ENCODE results near the gene TARS2. TPM values are rescaled to one million over a fixed set of nuclear protein-coding genes. Genes with fewer than 3 reads are reported as not detected.
A peak's percentile ranks its signal among the peaks of the same experiment; 100 is the strongest.

The TARS2 gene
- total RNA-seq, 2 donors from 2014 or later: 19.1 to 30.4 TPM

DNA sequence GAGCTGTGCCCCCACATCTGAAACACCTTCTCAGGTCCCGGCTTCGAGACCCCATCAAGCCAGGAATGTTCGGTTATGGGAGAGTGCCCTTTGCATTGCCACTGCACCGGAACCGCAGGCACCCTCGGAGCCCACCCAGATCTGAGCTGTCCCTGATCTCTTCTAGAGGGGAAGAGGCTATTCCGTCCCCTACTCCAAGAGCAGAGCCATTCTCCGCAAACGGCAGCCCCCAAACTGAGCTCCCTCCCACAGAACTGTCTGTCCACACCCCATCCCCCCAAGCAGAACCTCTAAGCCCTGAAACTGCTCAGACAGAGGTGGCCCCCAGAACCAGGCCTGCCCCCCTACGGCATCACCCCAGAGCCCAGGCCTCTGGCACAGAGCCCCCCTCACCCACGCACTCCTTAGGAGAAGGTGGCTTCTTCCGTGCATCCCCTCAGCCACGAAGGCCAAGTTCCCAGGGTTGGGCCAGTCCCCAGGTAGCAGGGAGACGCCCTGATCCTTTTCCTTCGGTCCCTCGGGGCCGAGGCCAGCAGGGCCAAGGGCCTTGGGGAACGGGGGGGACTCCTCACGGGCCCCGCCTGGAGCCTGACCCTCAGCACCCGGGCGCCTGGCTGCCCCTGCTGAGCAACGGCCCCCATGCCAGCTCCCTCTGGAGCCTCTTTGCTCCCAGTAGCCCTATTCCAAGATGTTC is 66.3 kb downstream of the TARS2 start:
- DNase-seq: no peak
- no peaks in the 10 kb centered on the region for H3K27me3 ChIP-seq
- TF ChIP-seq CTCF (IDR thresholded peaks at IDR 0.05): no peak
- H3K27ac ChIP-seq: no peak overlapping the region
- intact Hi-C loops (cut with DNase I): loop anchor here (10.0 kb wide), 1 partner anchor 261 kb away; no protein-coding TSS in a partner anchor
- H3K36me3 ChIP-seq: no peaks in the 10 kb centered on the region
- no peak overlapping the region for H3K4me3 ChIP-seq
- no peaks in the 10 kb centered on the region for H3K4me1 ChIP-seq
- peak overlapping the region in 1 of 2 donors; percentile 27 for H3K9ac ChIP-seq (ENCODE audit: low read depth in 2 of 2, low read length in 2 of 2)
- no peaks in the 10 kb centered on the region for H3K9me3 ChIP-seq

- Histone ChIP-seq H3K4me3 (no peak overlapping the region), H3K27me3 (no peaks in the 10 kb centered on the region), H3K27ac (no peak overlapping the region), H3K4me1 (no peaks in the 10 kb centered on the region), H3K9me3 (no peaks in the 10 kb centered on the region), H3K36me3 (no peaks in the 10 kb centered on the region), H3K9ac (ENCODE audit: low read depth in 2 of 2, low read length in 2 of 2) (peak overlapping the region in 1 of 2 donors; percentile 26)
- TF ChIP-seq CTCF (IDR thresholded peaks at IDR 0.05): no peak
- intact Hi-C loops (cut with DNase I): loop anchor here (10.0 kb wide), 1 partner anchor 261 kb away; no protein-coding TSS in a partner anchor
- DNase-seq: no peak
These were observed 66.8 kb downstream of the TARS2 start for GRCh38 chr1:150554086-150554452.

GRCh38 chr1:150555198-150555970 is 68.2 kb downstream of the TARS2 start:
- TF ChIP-seq CTCF (IDR thresholded peaks at IDR 0.05): no peak
- intact Hi-C loops (cut with DNase I): loop anchor here (10.0 kb wide), 1 partner anchor 259 kb away; no protein-coding TSS in a partner anchor
- Histone ChIP-seq H3K9me3 (no peaks in the 10 kb centered on the region), H3K4me1 (peaks cover 8% of the 10 kb centered on the region), H3K9ac (ENCODE audit: low read depth in 2 of 2, low read length in 2 of 2) (no peak overlapping the region), H3K36me3 (no peaks in the 10 kb centered on the region), H3K4me3 (no peak overlapping the region), H3K27ac (no peak overlapping the region), H3K27me3 (no peaks in the 10 kb centered on the region)
- DNase-seq: no peak

- Histone ChIP-seq H3K27ac (no peak overlapping the region), H3K36me3 (no peaks in the 10 kb centered on the region), H3K27me3 (no peaks in the 10 kb centered on the region), H3K4me1 (peaks cover 12% of the 10 kb centered on the region), H3K4me3 (no peak overlapping the region), H3K9me3 (no peaks in the 10 kb centered on the region), H3K9ac (ENCODE audit: low read depth in 2 of 2, low read length in 2 of 2) (no peak overlapping the region)
- intact Hi-C loops (cut with DNase I): loop anchor here (10.0 kb wide), 1 partner anchor 259 kb away; no protein-coding TSS in a partner anchor
- no peak for DNase-seq
- TF ChIP-seq CTCF (IDR thresholded peaks at IDR 0.05): no peak
These were observed 69.0 kb downstream of the TARS2 start for GRCh38 chr1:150555971-150556865.

- H3K27ac ChIP-seq: no peak overlapping the region
- intact Hi-C loops (cut with DNase I): loop anchor here (10.0 kb wide), 1 partner anchor 258 kb away; no protein-coding TSS in a partner anchor
- no peaks in the 10 kb centered on the region for H3K36me3 ChIP-seq
- H3K4me1 ChIP-seq: peaks cover 12% of the 10 kb centered on the region
- TF ChIP-seq CTCF (IDR thresholded peaks at IDR 0.05): no peak
- H3K4me3 ChIP-seq: no peak overlapping the region
- no peaks in the 10 kb centered on the region for H3K9me3 ChIP-seq
- DNase-seq: no peak
- no peak overlapping the region for H3K9ac ChIP-seq (ENCODE audit: low read depth in 2 of 2, low read length in 2 of 2)
- no peaks in the 10 kb centered on the region for H3K27me3 ChIP-seq
These were observed 69.9 kb downstream of the TARS2 start for GRCh38 chr1:150557065-150557600.

Data from colonic mucosa (tissue), 4 donors.